Measurements from ENCODE around the gene NFIA. TPM values are rescaled to one million over a fixed set of nuclear protein-coding genes. Genes with fewer than 3 reads are reported as not detected.

Gene NFIA
- total RNA-seq, 1 donor from 2014 or later = 0.20 TPM

DNA sequence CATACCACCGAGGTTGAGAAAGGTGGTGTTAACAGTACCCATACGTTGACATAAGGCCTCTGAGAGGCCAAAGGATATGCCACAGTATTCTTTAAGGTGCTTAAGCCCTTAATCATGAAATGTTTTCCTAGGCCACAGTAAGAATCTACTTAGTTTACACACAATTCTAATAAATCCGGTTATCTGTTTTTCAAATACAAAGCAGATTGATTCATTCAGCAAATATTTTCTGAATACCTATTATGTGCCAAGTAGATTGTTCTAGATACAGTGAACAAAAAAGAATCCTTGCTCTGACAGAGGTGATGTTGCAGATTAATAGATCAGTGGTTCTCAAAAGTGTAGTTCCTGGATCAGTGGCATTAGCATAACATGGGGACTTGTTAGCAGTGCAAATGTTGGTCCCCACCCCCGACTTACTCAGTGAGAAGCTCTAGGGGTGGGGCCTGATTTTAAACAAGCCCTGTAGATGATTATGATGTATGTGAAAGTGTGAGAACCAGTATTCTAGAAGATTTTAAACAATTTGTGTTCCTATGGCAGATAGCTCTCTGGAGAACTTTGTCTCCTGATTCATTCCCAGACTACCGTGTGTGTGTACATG is 61.6 kb downstream of the NFIA start:
- intact Hi-C loops (cut with micrococcal nuclease) = no loop called here

GRCh38 chr1:61149010-61149860 is 66.9 kb downstream of the NFIA start:
- intact Hi-C loops (cut with micrococcal nuclease) = no loop called here

DNA sequence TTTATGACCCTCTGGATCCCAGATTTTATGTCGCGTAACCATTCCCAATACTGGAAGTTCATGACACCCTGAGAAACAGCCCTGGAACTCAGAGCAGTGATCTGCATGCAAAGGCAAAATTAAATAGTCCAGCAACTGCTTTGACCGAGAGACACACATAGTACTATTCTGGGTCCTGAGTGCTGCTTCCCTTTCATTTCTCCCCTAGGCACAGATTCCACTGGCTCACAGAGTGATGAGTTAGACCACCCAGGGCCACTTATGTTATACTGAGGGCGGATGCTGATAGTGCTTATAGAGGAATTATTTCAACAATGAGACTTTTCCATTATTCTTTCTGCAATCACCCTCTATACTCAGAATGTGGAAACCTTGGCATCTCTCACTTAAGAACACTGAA is 69.2 kb downstream of the NFIA start:
- intact Hi-C loops (cut with micrococcal nuclease) = no loop called here

- intact Hi-C loops (cut with micrococcal nuclease) = no loop called here
Measured at GRCh38 chr1:61152066-61152465, 69.7 kb downstream of the NFIA start.

DNA sequence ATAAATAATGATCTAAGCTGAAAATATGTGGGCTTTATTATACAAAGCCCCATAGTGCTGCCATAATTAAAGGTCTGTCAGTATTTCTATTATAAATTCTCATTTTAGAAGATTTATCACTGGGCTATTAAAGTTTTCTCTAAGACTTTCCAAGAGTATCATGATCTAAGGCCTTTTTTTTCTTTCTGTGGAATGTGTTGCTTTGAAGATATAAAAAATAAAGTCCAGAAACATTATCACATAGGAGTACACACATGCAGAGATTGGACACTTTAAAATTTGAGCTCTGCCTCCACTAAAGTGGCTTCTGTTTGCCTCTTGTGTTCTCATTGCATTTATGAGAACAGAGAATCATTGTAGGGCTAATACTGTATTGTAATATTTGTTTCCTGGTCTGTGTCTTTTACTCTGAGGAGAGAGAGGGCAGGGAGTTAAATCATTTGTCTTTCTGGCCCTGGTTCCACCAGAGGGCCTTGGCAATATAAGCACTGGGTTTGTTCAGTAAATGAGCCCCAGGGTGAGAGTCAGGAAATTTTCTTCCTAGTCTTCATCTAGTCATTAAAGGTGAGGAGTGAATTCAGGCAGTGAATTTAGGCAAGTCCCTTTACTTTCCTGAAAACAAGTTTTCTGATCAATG is 70.2 kb downstream of the NFIA start:
- intact Hi-C loops (cut with micrococcal nuclease) = no loop called here

DNA sequence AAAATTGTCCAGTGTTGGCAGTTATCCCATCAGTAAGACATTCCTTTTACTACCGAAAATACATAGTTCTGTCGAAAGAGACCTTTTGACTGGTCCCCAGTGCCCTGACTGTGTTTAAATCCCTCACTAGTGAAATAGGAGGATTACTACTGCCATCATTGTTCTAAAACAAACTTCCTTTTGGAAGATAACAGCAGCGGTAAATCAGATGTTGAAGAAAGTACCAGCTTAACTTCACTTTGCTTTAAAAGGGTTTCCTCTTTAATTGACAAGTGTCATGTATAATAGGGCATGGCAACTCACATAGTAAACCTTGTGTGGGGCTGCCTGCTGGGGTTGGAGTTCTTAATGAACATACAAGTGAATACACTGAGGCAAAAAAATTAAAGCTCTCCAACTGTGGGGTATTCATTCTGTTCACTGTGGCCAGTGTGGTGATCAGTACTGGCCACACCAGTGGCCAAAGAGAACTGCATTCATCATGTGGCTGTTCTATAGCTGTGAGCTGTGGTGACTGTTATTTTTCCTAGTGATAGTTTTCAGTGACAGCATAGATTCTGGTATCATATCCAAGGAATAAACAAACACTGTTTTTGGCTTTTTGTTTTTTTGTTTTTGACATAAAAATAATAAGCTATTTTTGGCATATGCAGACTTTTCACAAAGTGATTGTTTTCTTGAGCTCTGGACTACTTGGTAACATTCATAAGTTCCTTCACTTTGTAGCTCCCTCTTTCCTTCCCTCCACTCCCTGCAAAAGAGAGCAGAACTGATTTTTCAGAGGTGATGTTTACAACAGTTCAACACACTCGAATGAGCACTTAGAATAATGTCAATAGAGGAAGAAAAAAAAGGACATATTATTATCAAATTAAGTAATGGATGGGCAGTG is 74.5 kb downstream of the NFIA start:
- intact Hi-C loops (cut with micrococcal nuclease) = no loop called here

DNA sequence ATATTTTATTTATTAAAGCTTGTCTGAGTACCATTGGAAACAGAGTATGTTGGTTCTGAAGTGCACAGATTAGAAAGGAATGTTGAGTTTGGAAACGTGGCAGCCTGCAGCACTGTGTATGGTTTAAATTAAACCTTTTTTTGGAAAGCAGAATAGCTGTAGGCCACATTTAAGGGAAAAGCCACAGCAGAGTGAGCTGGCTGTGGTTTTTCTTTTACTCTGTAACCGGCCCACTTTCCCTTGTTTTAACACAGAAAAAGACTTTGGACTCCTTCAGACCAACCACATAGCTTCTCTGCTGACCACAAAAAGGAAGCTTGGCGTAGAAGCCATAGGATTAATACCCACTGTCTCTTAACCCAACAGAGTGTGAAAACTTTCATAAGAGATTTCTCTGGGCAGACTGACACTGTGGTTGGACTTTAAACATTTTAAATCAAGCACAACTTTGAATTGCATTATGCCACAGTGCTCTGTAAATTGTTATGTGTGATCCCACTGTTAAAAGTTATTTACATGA is 75.2 kb downstream of the NFIA start:
- intact Hi-C loops (cut with micrococcal nuclease) = no loop called here

- intact Hi-C loops (cut with micrococcal nuclease) = no loop called here
Measured at GRCh38 chr1:61158591-61158990, 76.2 kb downstream of the NFIA start.

GRCh38 chr1:61160526-61160925 is 78.2 kb downstream of the NFIA start:
- intact Hi-C loops (cut with micrococcal nuclease) = no loop called here

DNA sequence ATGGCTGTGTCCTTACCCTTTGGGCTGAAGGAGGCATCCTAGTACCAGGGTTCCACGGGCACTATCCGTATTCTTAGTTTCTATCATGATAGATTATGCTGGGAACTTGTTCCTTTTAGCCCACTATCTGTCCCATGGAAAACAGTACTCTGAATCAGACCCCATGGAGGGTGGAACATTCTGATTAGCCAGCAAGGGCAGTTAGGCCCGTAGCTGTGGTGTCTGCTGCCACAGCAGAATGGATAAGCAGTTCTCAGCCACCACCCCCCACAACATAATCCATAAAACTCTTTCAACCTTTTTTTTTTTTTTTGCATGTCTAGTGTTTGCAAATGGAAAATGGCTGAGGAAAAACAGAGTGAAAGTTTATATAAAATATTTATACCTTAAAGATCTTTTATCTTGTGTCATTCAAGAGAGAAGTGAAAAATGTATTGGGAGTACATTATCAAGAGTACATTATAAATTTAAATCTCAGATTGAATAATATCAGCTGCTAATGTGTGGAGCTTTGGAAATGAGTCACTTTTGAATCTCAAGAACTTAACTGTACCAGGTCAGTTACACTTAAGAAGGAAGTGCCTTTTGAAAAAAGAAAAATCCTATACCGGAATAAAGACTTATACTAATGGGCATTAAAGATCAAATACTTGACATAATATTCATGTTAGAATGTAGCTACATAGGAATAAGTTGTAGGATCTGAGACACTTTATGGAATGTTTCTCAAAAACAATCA is 80.3 kb downstream of the NFIA start:
- intact Hi-C loops (cut with micrococcal nuclease) = no loop called here

DNA sequence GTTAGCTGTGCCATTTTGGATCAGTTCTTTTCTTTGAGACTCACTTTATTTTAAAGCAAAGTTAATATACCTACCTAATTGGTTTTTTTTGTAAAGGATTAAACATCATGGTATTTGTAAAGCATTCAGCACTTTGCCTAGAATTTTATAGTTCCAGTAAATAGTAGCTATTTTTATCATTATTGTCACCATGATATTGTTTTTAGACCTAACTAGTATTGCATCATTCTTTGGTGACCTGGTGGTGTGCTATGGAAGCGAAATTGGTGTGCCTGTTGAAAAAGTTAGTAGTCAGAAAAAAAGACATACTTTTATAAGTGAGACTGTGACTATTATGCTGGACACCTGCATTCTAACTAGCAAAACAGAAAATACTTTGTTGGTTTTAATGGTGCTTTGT is 81.0 kb downstream of the NFIA start:
- intact Hi-C loops (cut with micrococcal nuclease) = no loop called here

DNA sequence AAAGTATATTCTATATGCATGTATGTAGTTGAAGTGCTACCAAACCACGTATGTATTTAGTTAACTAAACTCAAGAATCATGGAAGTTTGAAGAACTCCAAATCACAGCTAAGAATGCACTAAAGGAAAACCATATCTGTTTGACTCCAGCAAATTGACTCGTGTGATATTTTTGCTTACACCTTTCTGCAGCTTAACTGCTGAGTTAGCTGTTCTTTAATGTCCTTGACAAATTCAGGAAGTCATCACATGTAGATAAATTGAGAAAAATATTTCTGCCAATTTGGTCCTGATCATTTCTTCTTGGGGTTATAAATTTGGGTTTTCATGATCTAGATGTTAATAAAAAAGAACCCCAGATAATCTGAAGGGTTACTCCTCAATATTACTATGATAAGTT is 83.0 kb downstream of the NFIA start:
- intact Hi-C loops (cut with micrococcal nuclease) = no loop called here

DNA sequence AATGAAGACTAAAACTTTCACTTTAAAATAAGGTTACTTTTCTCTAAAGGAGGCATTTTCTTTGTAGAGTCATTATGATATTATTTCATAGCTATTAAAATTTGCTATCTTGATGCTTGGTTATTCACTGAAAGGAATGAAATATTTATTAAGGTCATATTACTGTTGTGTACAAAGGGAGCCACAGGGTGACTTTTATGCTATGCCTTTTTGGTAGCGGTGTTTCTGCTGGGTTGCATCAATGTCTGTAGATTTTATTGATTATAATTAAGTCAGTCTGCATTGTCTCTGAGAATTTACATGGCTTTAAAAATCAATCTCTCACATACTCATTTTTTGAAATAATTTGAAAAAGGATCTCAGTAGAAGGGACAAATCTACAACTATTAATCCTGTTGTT is 84.9 kb downstream of the NFIA start:
- intact Hi-C loops (cut with micrococcal nuclease) = no loop called here

DNA sequence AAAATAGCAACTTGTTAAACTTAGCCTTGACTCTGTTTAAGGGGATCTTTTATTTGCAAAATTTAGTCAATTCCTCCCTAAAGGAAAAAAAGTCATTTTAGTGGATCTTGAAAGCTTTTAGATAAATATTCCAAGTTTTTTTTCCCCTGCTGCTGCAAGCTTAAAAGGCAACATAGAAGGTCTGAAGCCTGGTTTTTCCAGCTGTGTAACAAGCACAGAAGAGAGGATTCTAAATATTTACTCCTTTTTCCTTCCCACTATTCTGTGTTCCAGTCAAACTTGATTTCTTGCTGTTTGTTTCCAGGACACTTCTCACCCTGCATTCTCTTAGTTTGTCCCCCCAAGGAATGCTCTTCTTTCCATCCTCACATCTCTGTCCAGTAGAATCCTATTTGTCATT is 86.7 kb downstream of the NFIA start:
- intact Hi-C loops (cut with micrococcal nuclease) = no loop called here

DNA sequence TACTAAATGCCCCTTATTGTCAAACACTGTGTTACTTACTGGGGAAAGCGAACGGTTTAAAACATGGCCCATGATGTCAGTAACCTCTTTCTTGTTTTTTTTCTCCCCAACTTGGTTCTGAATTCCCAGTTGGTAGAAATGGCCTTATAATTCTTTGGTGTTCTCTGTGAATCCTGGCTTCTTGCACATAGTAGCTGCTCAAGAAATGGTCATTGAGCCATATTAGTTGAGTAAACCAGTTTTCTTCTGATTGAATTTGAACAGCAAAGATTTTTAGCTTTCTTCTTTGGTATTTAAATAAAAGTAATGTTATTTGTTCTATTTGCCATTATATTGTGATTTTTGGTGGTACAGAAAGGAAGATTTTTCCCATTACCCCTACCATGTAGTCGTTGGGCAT is 87.3 kb downstream of the NFIA start:
- intact Hi-C loops (cut with micrococcal nuclease) = no loop called here

- intact Hi-C loops (cut with micrococcal nuclease) = no loop called here
Measured at GRCh38 chr1:61170328-61171238, 88.2 kb downstream of the NFIA start.

- intact Hi-C loops (cut with micrococcal nuclease) = no loop called here
Measured at GRCh38 chr1:61171346-61171745, 89.0 kb downstream of the NFIA start.

DNA sequence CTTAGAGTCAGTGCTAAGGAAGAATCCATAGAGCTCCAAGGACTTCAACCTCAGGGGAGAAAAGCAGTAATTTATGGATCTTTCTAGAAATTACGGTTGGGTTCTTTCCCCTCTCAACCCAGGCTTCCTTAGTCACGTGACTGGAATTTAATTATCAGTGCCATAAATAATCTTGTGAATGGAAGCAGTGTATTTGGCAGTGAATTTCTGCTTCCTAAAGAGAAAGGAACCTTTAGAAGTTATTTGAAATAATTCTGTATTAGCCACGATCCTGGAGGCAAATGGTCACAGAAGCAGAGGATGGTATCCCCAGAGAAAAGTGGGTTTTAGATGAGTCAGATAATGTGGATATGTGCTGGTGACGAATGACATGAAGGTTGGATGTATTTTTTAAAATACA is 89.6 kb downstream of the NFIA start:
- intact Hi-C loops (cut with micrococcal nuclease) = no loop called here

DNA sequence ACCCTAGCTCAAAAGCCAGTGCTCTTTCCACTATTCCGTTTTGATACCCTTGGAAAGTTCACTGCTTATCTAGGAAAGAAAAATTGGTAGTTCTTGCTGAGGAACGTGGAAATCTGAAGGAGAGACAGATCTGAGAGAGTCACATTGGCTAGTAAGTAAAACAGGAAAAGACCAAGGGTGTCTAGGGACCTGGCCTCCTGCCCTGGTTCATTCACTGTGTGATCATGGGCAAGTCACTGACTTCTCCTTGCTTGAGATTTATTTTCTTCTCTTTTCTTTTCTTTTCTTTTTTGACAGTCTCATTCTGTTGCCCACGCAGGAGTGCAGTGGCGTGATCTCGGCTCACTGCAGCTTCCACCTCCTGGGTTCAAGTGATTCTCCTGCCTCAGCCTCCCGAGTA is 90.8 kb downstream of the NFIA start:
- intact Hi-C loops (cut with micrococcal nuclease) = no loop called here
